ENCODE measurements around the gene SOX9.

Gene SOX9

DNA sequence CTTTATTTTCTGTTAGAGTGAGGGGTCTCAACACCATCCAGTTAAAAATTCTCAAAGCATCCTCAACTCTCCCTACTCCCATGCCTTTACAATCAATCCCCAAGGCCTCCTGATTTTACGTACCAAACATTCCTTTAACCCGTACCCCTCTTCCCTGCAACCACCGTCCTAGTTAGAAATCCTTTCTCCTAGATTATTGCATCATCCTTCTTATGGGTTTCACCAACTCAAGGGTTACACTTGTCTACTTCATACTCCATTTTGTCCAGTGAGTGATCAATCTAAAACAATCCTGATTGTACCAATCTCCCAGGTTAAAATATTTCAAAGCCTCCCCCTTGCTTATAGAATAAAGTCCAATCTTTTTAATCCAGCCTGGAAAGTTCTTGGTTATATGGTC lies 24.7 kb downstream of the SOX9 start:
- intact Hi-C loops (cut with DNase I), result no loop called here
- no peak for DNase-seq

DNA sequence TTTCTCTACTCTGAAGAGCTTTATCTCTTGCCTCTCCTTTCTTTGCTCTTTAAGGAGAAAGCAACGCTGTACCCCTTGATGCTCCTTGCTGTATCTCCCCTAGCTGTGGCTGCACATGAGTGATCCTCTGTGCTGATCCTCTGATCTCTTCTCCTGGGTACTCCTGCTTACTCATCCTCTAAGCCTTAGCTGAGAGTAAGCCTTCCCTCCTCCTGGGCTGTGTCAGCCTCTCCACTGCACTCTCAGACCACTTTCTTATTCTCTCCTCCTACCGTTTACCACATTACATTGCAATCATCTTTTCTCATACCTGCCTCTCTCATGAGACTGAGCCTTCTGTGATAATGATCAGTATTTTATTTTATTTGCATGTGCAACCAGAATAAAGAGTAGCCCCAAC lies 25.1 kb downstream of the SOX9 start:
- no peak for DNase-seq
- intact Hi-C loops (cut with DNase I), result no loop called here

DNA sequence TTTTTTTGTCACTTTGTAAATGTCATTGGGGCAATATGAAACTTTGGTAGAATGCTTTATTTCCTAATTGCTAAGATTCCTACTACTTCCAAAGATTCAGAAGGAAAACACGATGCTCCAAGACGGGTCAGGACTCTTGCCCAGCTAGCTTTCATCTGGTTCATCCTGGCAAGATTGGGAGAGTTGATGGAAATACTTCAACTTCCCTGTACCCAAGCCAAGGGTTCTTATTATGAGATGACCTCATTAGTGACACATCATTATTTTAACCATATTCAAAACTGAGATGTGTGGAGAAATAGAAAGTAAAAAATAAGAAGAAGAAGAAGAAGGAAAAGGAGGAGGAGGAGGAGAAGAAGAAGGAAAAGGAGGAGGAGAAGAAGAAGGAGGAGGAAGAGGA lies 25.6 kb downstream of the SOX9 start:
- no peak for DNase-seq
- intact Hi-C loops (cut with DNase I), result no loop called here

DNA sequence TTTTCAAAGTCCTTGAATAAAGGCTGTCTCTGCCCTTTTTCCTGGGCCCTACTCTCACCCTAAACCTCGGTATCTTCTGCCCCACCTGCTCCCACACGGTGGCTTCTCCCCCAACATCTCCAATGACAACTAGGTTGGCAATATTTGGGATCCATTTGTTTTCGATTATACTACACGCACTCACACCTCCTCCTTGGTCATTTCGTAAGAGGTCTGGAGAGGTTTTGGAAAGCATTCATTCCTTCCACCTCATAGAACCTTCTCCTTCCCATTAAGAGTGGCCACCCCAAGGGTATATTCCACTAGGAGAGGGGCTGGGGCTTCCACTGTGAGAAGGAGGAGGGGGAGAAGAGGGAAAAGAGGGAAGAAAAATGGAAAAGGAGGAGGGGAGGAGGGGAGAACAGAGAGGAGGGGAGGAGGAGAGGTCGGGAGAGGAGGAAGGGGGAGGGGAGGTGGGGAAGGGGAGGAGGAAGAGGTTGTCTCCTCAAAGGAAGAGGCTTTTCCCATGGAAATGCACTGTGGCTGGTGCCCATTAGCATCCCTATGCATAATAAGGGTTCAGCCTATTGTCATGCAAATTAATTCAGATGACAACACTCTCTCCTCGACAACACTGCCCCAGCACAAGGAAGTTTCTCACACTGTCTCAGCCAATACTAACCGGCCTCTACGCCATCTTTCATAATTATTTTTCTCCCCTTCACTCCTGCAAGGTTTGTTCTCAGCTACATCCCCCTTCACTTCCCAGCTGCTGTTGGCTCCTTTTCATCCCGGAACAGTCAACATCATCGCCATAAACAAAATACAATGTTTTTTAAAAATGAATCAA lies 30.0 kb downstream of the SOX9 start:
- intact Hi-C loops (cut with DNase I), result no loop called here
- peak in 30 of 42 donors; percentile 15 to 82 (median 54) for DNase-seq

DNA sequence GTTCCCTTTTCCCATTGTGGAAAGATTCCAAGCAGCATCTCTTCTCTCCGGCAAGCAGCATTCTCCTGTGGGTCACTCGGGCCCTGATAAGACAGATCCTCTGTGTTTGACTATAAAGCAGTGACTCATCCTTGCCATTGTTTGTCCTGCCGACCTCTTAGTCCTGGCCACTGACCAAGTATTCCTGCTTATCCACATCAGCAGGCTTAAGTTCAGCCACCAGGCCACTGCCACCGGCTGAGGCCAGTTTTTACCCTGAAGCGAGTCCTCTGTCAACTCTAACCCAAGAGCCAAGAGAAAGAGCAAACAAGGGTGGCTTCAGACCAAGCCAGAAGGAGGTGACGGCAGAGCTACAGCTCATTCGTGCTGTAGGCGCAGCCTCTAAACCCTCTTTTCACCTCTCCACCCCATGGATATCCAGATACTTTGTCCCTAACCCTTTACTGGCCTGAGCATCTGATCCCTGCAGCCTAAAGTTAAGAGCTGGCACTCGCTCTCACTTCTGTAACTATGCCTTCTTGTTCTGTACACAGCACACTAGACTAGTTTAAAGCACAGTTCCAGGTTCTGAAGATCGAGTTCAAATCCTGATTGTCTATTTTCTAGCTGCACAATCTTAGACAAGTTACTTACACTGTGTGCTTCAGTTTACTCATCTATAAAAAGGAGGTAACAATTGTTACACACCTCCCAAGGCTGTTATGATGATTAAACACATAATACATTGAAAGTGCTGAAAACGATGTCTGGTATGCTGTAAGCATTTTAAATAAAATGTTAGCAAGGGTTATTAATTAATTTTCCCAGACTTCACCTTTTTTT lies 31.0 kb downstream of the SOX9 start:
- intact Hi-C loops (cut with DNase I), result no loop called here
- DNase-seq, result peak; percentile 14 to 87 (median 66)

GRCh38 chr17:72152387-72152929 lies 31.6 kb downstream of the SOX9 start:
- intact Hi-C loops (cut with DNase I), result no loop called here
- no peak for DNase-seq

DNA sequence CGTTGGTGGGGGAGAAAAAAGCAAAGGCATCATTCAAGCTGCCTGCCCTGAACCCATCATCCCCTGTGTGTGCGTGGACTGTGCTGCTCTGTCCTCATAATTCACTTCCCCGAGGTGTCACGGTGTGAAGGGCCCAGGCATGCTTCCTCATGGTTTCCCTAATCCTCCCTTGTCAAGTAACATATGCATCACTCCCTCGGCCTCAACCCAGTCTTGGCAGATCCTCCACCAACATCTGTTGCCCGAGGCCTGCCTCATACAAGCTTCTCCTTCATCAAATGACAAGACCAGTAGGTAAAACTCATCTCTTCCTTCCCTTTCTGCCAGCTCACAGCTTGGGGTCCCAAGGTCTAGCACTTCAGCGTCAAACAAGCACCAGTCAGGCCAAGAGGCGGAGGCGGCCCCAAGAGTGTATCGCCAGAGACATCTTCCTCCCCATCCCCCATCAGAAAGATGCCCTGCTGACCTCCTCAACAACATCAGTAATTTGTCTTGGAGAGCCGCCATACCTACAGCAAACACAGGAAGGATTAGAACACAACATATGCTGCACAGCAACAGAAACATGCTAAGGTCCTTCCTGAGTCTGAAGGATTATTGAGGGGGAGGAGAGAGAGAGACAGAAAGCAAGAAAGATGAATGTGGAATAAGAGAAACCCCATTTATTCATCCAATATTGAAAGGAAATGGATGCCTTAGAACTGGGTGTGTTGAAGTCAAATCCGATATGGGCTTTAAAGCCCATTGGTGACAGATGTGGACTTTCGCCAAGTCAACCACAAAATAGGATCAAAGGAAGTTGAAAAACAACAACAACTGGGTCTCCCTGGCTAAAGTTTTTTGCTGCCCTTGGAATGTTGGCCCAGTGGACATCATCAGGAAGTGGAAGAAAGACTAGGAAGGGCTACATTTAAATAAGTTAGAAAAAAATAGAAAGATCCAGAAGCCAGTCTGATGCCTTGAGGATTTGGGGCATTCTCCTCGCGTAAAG lies 38.4 kb downstream of the SOX9 start:
- no peak for DNase-seq
- intact Hi-C loops (cut with DNase I), result no loop called here

DNA sequence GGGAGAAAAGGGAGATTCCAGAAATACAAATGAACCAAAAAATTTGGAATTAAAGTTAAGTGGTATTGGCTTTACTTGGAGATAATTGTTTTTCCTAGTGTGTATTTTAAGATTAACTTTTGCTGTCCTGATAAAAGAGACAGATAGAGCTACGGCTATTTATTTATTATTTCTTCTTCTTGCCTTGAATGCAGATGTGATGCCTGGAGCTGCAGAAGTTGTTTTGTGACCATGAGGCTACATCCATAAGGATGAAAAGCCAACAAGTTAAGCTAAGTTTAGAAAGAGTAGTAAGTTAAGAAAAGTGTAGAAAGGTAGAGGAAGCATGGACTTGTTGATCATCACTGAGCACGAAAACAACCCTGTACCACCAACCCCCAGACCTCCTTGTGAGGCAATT lies 41.7 kb downstream of the SOX9 start:
- DNase-seq, result no peak
- intact Hi-C loops (cut with DNase I), result no loop called here

- DNase-seq, result no peak
- intact Hi-C loops (cut with DNase I), result no loop called here
These were observed 42.7 kb downstream of the SOX9 start for GRCh38 chr17:72163474-72163873.

DNA sequence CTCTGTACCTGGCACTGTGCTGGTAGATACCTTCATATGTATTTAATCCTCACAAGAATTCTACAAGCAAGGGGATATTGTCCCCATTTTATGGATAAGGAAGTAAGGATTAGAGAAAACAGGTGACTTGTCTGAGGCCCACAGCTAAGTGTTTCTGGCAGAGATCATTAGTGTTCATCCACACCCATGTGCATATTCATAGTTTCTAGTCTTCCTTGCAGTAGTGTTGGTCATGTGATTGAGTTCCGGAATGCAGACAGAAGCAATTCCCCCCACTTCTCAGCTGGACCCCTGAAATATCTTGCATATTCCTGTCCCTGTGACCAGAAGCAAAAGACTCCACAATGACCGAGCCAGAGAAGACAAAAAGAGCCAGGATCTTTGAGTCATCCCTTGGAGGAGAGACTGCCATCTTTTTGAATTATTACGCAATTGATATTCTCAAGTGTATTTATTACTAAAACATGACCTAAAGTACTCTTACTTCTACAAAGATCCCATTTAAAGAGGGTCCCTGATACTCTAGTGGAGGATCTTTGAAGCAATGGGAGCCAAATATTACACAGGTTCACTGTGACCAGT lies 43.4 kb downstream of the SOX9 start:
- no peak for DNase-seq
- intact Hi-C loops (cut with DNase I), result no loop called here

DNA sequence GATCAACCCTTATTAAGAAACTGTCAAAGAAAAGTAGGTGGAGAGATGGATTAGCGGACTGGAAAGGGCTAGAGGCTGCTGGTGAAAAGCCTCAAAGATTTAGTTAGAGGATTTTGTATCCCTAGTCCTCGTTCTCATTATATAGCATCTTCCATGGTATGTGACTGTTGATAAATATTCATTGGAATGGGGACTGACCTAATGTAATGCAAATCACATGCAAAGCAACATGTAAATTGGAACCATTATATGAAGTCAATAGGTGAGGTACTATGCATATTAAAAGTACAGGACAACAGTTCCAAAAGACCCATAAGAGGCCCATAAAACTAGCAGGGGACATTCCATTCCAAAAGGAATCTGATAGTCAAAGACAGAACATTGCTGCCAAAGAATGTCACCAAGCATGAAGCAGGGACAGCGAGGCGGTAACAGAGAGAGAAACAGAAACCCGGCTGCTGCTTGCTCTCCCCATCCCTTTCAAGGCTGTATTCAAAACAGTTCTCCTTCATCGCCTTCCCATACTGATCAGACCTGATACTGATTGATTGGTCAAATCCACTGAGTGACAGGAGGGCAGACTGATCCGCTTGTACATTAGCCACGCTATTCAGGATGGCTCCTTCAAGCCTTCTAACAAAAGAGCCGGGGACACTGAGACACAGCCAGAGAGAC lies 44.5 kb downstream of the SOX9 start:
- intact Hi-C loops (cut with DNase I), result no loop called here
- DNase-seq, result no peak

DNA sequence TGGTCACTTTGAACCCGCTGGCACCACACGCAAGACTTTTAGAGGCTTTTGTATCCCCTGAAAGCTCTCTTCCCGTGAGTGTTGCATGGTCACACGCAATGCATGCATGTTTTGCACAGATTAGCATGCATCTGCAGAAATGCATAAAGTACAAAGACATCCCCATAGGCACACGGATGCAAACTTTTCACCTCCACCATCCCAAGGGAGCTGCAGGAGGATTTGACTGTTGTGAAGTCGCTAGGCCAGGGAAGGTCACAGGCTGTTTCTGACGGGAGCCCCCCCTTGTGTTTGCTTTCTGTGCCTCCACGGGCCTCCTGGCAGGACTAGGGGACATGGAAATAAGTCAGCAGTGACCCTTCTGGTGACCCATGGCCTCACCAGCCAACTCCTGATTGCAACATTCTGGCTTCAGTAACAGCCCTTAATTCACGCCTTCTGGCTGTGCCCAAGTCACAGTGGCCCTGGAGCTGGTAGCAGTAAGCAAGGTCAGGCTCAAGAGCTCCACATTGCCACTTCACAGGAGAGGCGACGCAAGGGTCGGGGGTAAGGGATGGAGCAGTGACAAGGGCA lies 45.1 kb downstream of the SOX9 start:
- intact Hi-C loops (cut with DNase I), result no loop called here
- DNase-seq, result peak in 3 of 42 donors; percentile 18 to 41 (median 29)

DNA sequence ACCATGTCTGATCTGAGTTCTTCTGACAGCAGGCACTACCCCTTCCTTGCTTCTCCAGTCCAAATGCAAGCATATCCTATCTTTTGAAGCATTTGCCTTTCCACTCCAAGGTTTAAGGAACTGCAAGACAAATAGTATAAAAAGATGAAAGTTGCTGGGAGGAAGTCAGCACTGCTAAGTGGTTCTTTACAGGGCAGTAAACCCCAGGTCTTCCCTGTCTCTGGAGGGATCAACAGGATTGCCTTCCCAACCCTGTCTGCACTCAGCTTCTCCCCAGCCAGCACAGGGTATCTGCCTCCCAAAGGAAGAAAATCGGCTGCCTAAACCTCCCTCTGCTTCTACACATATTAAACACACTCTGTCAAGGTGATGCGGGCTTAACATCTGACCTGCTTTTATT lies 46.8 kb downstream of the SOX9 start:
- DNase-seq, result no peak
- intact Hi-C loops (cut with DNase I), result no loop called here

- intact Hi-C loops (cut with DNase I), result loop anchor here (10.0 kb wide), 2 partner anchors 45 to 165 kb away; partner anchors contain the start of gene SOX9
These were observed 49.0 kb downstream of the SOX9 start for GRCh38 chr17:72169823-72170222.

DNA sequence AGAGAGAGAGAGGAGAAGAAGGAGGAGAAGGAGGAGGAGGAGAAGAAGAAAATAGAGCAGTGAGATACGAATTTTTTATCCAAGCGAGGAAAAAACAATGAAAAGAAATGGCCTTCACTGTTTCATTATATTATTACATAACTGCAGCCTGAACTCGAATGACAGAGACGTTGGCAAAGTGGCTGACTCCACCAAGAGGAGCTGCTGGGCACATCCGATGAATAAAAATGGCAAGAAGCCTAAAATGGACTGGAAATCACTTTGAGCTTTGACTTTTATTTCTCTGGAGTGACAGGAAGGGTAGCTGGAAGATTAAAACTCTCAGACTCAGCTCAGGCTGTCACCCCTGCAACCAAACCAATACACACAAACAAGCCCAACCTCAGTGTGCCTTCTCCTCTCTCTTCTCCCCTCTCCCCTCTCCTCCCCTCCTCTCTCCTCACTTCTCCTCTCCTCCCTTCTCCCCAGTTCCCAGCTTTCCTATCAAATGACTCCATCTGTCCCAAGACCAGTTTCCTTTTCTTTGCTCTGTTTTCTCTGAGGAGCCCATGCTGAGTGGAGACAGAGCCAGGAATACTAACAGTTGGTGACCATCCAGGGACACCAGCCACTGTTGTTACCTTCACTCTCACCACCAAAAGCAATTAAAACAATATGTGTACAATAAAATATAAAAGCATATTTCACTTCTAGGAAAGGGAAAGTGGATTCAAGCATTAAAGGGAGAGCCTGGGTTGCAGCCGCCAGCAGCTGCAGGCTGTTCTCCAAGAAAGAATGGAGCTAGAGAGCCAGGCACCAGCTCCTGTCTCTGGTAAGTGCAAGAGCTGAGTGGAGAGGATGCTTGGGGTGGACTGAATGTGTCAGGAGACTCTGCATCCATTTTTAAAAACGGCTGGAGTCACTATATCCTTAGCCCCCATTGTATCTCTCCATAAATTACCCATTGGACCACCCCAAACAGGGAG lies 51.2 kb downstream of the SOX9 start:
- DNase-seq, result peak in 35 of 42 donors; percentile 31 to 82 (median 58)
- intact Hi-C loops (cut with DNase I), result loop anchor here (10.0 kb wide), 2 partner anchors 47 to 163 kb away; partner anchors contain the start of gene SOX9

More at GRCh38 chr17:72169823-72170222, 49.0 kb downstream of the SOX9 start:
- no peak for DNase-seq

DNA sequence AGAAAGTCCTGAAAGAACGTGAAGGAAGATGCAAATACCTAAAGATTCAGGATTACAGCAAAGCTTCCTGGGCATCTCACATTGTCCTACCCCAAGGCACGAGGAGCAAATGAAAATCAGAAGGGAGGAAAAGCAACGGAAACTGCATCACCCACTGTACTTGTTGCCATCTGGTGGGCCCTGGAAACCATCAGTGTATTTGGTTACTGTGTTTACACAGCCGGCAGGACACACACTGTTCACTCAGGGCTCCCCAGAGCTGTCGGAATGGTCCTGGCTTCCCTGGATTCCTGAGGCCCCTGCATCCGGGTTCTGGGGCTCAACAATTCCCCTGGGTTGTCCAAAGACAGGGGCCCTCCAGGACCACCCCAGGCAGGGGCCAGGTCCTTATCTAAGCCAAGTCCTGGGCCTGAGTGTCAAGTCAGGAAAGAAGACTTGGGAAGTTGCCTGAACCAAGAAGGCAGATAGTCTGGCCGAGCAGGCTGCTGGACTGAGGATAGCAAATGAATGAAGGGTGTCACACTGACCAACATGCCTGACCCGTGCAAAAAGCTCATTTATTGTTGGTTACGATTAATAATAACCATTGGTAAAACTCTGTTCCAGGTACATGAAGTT lies 52.8 kb downstream of the SOX9 start:
- no peak for DNase-seq
- intact Hi-C loops (cut with DNase I), result loop anchor here (10.0 kb wide), 2 partner anchors 49 to 161 kb away; partner anchors contain the start of gene SOX9

All from head of caudate nucleus (tissue), 42 donors.